Activated CD4-positive, CD25-positive, alpha-beta regulatory T cell (primary cell): Measurements from ENCODE around the gene DACT2.
"Not testable (repeated sequence)": the region's sequence is repeated elsewhere in the genome, so short reads cannot be mapped to it uniquely, and the experiment has no call there.

Source experiments
- DNase-seq, 4 experiments: peaks; one replicate each; lab custom pipeline; 2025; lab: John Stamatoyannopoulos, UW

DACT2 gene

DNA sequence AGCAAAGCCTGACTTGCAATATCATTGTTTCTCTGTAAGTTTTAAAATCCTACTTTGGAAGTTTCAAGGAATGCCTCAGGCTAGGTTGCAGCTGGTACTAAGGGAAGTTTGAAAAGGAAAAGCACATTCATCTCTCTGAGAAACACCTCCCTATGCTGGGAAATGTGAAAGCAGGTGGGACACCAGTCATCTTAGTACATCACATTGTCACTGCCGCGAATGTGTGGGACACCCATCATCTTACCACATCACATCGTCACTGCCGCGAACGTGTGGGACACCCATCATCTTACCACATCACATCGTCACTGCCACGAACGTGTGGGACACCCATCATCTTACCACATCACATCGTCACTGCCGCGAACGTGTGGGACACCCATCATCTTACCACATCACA, 38.3 kb downstream of the DACT2 start:
- not testable (repeated sequence) for DNase-seq

DNA sequence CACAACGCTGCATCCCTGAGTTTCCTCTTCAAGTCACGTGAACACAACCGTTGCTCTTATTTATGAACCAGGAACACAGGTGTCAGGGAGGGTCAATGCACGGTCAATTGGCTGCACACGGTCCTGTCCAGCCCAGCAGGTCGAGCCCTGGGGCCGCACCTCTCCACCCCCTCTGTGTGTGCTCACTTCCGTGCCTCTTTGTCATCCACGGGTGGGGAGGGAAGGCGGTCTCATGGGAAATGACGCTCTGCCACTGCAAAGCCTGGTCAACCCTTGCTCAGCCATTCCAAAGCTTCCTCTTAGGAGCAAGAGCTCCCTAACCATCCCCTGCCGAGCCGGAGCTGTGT, 38.7 kb downstream of the DACT2 start:
- no peak for DNase-seq

GRCh38 chr6:168280020-168280898, 39.3 kb downstream of the DACT2 start:
- DNase-seq: no peak

DNA sequence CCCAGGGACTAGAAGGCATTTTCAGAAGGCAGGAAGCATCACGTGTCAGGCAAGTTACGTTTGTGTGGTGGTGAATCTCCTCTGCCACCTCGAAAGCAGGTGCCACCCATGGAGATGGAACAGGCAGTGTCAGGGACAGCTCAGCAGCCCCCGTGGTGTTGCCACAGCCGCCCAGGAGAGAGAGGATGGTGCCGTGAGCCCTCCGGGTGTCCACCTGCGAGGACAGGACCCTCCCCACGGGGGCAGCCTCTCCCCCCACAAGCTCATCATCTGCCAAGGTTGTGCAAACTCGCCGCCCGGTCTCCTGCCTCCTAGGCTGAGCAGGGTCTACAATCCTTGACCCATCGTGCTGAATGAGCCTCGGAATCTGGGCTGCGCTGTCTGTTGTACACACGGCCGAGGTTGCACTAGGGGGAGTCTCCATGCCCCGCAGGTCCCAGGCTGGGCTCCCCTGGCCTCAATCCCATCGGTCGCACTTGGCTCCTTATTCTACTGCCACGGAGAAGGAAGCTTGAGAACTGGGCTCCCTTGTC, 40.1 kb downstream of the DACT2 start:
- DNase-seq: no peak

DNA sequence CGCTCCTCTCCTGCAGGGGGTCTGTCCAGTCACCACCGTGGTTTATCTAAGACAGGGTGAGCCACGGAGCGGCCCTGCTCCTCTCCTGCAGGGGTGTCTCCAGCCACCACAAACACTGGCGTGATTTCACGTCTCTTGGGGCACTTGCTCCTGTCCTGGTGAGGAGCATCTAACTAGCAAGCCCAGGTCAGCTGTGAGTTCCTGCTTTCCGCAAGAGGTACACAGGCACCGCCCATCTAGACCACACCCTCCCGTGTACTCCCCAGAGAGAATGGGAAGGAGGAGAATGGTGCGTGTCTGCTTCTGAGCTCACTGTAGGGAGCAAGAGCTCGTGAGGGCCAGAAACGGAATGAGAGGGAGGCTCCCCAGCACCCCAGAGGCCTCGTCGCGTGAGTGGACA, 40.7 kb downstream of the DACT2 start:
- no peak for DNase-seq

- DNase-seq: no peak
These were observed 42.3 kb downstream of the DACT2 start for GRCh38 chr6:168277274-168277669.

DNA sequence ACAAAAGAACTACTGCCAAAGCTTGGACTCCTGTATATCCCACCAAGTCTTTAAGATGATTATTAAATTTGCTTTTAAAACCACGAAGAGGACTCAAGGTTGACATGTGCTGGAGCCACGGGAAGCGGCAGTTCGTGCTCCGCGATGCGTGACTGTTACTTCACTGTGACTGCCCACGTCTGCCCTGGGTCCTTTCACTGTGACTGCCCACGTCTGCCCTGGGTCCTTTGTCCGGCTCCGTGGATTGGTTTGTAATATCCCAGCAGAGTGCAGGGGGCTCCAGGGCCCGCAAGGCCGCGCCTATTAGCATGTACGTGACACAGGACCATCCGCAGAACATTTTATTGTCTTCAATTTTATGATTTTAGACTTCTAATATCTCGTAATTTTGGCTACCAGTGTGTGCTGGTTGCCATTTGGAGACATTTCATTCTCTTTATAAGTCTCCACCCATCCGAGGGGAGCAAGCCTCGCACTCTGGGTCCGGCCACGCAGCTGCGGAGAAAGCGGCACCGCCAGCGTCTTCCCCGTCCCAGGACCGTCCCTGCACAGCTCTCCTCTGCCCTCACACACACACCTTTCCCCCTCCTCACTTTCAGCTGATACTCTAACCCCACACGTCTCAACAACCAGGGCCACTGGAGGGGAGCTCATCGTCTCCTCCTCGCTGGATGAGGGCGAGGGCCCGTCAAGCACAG, 42.9 kb downstream of the DACT2 start:
- no peak for DNase-seq

- DNase-seq: no peak
These were observed 44.4 kb downstream of the DACT2 start for GRCh38 chr6:168275168-168275567.

- DNase-seq: no peak
These were observed 45.3 kb downstream of the DACT2 start for GRCh38 chr6:168274037-168274952.

DNA sequence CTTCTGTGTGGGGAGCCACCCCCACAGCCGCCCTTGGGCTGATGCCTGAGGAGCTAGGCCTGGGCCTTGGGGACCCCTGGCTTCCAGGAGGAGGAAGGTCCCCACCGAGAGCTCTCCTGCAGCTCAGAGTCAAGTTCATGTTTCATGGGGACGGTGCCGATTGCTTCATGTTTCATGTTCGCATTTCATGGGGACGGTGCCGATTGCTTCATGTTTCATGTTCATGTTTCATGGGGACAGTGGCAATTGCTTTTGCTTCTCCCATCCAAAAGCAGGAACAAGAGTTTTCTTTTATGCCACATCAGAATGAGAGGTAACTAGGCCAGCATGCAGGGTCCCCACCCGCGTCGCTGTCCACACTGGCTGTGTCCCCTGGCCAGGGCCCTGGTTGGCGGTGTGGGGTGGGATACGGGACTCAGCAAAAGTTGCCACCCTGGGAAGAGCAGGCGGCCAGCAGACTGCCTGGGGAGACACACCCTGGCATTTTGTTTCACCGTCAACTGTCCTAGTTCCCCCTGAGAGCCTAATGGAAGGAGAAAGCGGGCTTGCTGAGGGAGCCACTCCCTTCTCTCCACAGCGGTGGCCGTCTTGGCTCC, 46.0 kb downstream of the DACT2 start:
- no peak for DNase-seq

GRCh38 chr6:168272415-168273325, 46.9 kb downstream of the DACT2 start:
- DNase-seq: no peak

DNA sequence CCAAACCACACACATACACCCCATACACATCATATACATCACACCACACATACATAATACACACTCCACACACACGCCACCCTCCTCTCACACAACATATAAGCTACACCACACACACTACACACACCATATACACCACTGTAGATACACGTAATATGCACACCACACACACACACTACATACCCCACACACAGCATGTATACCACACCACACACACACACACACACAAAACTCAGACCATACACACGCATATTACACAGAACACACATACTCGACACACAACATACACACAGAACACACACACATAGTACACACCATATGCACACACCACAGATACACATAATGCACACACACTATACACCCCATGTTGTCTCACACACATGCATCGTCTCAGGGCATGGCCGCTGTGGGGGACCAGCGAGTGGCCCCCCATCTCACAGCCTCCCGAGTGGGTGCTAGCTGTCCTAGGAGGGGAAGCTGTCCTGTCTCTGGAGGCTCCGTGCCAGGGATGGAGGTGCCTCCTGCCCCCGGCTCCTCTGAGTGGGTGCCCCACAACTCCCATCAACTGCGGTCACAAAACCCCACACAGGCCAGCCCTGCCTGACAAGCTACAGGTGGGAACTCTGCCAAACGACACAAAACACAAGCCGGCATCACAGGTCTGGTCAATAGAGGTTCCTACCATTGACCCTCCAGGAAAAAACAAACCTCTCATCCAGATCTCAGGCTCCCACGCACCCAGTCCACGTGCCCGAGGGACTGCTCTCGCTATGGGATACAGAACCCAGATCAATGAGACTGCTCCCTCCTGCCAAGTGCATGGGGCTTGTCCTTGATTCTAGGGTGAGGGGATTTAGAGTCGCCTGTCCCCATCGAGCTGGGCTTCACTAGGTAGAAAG, 49.1 kb downstream of the DACT2 start:
- no peak for DNase-seq

GRCh38 chr6:168269455-168270243, 49.9 kb downstream of the DACT2 start:
- DNase-seq: no peak

DNA sequence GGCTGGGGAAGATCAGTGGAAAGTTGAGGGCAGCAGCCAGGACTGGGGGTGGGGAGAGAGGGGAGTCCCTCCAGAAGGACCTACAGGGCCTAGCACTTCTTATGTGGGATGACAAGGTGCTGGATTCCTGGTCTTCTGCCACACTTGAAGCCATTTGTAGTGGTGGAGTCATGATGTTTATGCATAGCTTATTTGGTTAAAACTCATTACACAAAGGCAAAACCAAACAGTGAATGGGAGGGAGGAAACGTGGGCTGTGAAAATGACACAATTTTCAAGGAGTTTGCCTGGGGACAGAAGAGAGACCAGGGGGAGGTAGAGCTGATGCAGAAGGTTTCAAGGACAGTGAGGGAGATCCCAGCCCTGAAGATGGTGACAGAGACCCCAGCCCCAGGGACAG, 50.8 kb downstream of the DACT2 start:
- no peak for DNase-seq

GRCh38 chr6:168267779-168268178, 51.8 kb downstream of the DACT2 start:
- not testable (repeated sequence) for DNase-seq

- no peak for DNase-seq
These were observed 53.5 kb downstream of the DACT2 start for GRCh38 chr6:168265827-168266815.

DNA sequence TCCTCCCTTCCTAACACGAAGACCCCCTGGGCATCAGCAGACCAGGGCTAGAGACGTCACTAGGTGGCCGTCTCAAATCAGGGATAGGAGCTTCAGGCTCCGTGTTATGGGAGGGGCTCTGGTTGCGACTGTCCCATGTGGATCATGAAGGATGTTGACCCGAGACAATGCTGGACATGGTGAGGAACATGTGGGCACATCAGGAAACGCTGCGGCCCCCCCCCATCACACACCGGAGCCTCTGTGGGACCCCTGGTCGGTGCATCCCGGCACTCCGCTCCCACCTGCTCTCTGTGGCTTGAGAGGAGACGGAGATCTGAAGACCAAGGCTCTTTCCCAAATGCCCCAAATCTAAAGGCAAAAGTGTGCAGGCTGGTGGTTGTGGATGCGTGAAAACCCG, 54.2 kb downstream of the DACT2 start:
- DNase-seq: no peak
